HepG2 (cell line): ENCODE measurements around the gene LMOD2. TPM values are rescaled to one million over a fixed set of nuclear protein-coding genes. Genes with fewer than 3 reads are reported as not detected.

Source experiments
- ATAC-seq: fragments of 200-7000 bp; cut with Tn5 transposase; 3 replicates; pipeline ENCODE4 v1.9.1; 2020; ENCODE audit warnings: mild to moderate bottlenecking, moderate library complexity
- BruUV-seq: library from RNA; stranded (reverse); fragments of 400-500 nt; replicated peaks from 2 replicates; lab custom pipeline; 2021; lab: Mats Ljungman, UMichigan
- CTCF ChIA-PET: fragments of 300-600 bp; formaldehyde crosslinking; extraction: SDS; loops from one replicate; lab custom pipeline; 2021; ENCODE audit warnings: low total read pairs, inconsistent platforms, low intra/inter-chr PET ratio; lab: Yijun Ruan, JAX
- POLR2A ChIA-PET: fragments of 350-600 bp; sonication (Branson Sonifier 250); formaldehyde crosslinking; loops from one replicate; lab custom pipeline; 2020; ENCODE audit warnings: antibody characterized with exemption, inconsistent platforms; lab: Yijun Ruan, JAX
- DNase-seq: peaks from one replicate; pipeline ENCODE4 v3.0.0-alpha.2; 2015; ENCODE audit warnings: low spot score
- FAIRE-seq: peaks from 3 replicates; lab custom pipeline; 2011; peaks lifted over from hg19 to GRCh38; lab: Jason Lieb, UNC
- H2AFZ ChIP-seq: one replicate; pipeline ENCODE4 v1.6.1; 2011; ENCODE audit warnings: low read length, inconsistent platforms
- H3K27ac ChIP-seq: fragments of 300-600 bp; 3 replicates; pipeline ENCODE4 v1.8.0; 2011; ENCODE audit warnings: mixed run types, mild to moderate bottlenecking, mixed read lengths, low read length, inconsistent platforms; ENCODE audit not compliant: insufficient read depth; ENCODE audit errors: extremely low read length
- H3K27me3 ChIP-seq, 2 experiments: fragments of 200-600 bp in 1 of 2; 2 replicates in 1 of 2; 3 replicates in 1 of 2; pipeline versions ENCODE4 v1.6.0 to v1.8.0; 2011; ENCODE audit warnings: low read length in 2 of 2, mild to moderate bottlenecking in 2 of 2, moderate library complexity in 2 of 2, inconsistent platforms in 1 of 2; ENCODE audit not compliant: insufficient read depth in 2 of 2, control insufficient read depth in 1 of 2
- H3K36me3 ChIP-seq, 2 experiments: fragments of 200-600 bp in 1 of 2; replicated peaks in 1 of 2; 2 replicates in 1 of 2; 3 replicates in 1 of 2; pipeline versions ENCODE4 v1.5.1 to v1.8.0; 2011; ENCODE audit warnings: low read length in 2 of 2, inconsistent platforms in 1 of 2; ENCODE audit not compliant: insufficient read depth in 2 of 2, control insufficient read depth in 1 of 2
- H3K4me1 ChIP-seq: 2 replicates; pipeline ENCODE4 v1.5.1; 2012; ENCODE audit warnings: low read length, inconsistent platforms; ENCODE audit not compliant: insufficient read depth
- H3K4me2 ChIP-seq: 2 replicates; pipeline ENCODE4 v1.6.0; 2011; ENCODE audit warnings: low read depth, low read length, inconsistent platforms
- H3K4me3 ChIP-seq, 3 experiments: fragments of 200-600 bp in 1 of 3; sonication (generic), shearing (Covaris generic) in 1 of 3; replicated peaks in 1 of 3; 2 replicates each; pipeline ENCODE4 v1.5.1; 2011 to 2016; ENCODE audit warnings: low read length in 3 of 3, inconsistent platforms in 2 of 3, low read depth in 2 of 3, mild to moderate bottlenecking in 2 of 3, control low read depth in 1 of 3, mixed read lengths in 1 of 3; ENCODE audit not compliant: insufficient read depth in 1 of 3
- H3K79me2 ChIP-seq: one replicate; pipeline ENCODE4 v1.6.1; 2011; ENCODE audit warnings: low read length, inconsistent platforms; ENCODE audit not compliant: insufficient read depth
- H3K9ac ChIP-seq: 2 replicates; pipeline ENCODE4 v1.6.0; 2011; ENCODE audit warnings: mild to moderate bottlenecking, low read depth, low read length, inconsistent platforms; ENCODE audit not compliant: insufficient read depth
- H3K9me3 ChIP-seq: 2 replicates; pipeline ENCODE4 v1.5.1; 2012; ENCODE audit warnings: mild to moderate bottlenecking, low read length
- H4K20me1 ChIP-seq: 2 replicates; pipeline ENCODE4 v1.6.0; 2011; ENCODE audit warnings: inconsistent platforms, mild to moderate bottlenecking, low read length, moderate library complexity; ENCODE audit not compliant: insufficient read depth
- ARNT2 ChIP-seq: sonication (generic); formaldehyde crosslinking; IDR thresholded peaks from 2 replicates; pipeline ENCODE4 v1.8.0; 2022; ENCODE audit warnings: mild to moderate bottlenecking, low read depth, missing genetic modification reagents, moderate library complexity
- DBP ChIP-seq: sonication (generic); formaldehyde crosslinking; IDR thresholded peaks from 2 replicates; pipeline ENCODE4 v1.4.0; 2020; ENCODE audit warnings: missing genetic modification reagents; ENCODE audit errors: not compliant biosample characterization
- E2F5 ChIP-seq: sonication (generic); formaldehyde crosslinking; conservative IDR thresholded peaks from 2 replicates; pipeline ENCODE4 v1.4.0; 2020; ENCODE audit warnings: missing genetic modification reagents
- ELF4 ChIP-seq: sonication (generic); formaldehyde crosslinking; IDR thresholded peaks from 2 replicates; pipeline ENCODE4 v1.5.0; 2020; ENCODE audit warnings: missing genetic modification reagents, mild to moderate bottlenecking, moderate library complexity, borderline replicate concordance
- HOMEZ ChIP-seq: IDR thresholded peaks from 2 replicates; pipeline ENCODE4 v1.6.1; 2016; ENCODE audit warnings: low read depth
- MAX ChIP-seq: IDR thresholded peaks from 2 replicates; pipeline ENCODE4 v1.6.1; 2012; ENCODE audit warnings: inconsistent platforms
- RFX3 ChIP-seq: IDR thresholded peaks from 2 replicates; pipeline ENCODE4 v1.6.1; 2016; ENCODE audit warnings: missing biosample characterization, missing genetic modification reagents
- SKI ChIP-seq: fragments of 450-650 bp; IDR thresholded peaks from one replicate; pipeline ENCODE4 v1.6.1; 2018; ENCODE audit warnings: mild to moderate bottlenecking; ENCODE audit not compliant: partially characterized antibody
- SNAPC5 ChIP-seq: sonication (generic); formaldehyde crosslinking; IDR thresholded peaks from 2 replicates; pipeline ENCODE4 v1.8.1; 2023; ENCODE audit warnings: mild to moderate bottlenecking, missing genetic modification reagents, borderline replicate concordance
- TEF ChIP-seq: sonication (generic); formaldehyde crosslinking; IDR thresholded peaks from 2 replicates; pipeline ENCODE4 v1.5.0; 2020; ENCODE audit warnings: missing genetic modification reagents
- TMF1 ChIP-seq: sonication (generic); formaldehyde crosslinking; IDR thresholded peaks from 2 replicates; pipeline ENCODE4 v1.8.1; 2022; ENCODE audit warnings: low read depth, missing genetic modification reagents
- ZNF382 ChIP-seq: sonication (generic); formaldehyde crosslinking; IDR thresholded peaks from 2 replicates; pipeline ENCODE4 v1.5.0; 2020; ENCODE audit warnings: missing genetic modification reagents, mild to moderate bottlenecking, borderline replicate concordance
- ZNF607 ChIP-seq: sonication (generic); formaldehyde crosslinking; IDR thresholded peaks from 2 replicates; pipeline ENCODE4 v1.5.1; 2020; ENCODE audit warnings: missing genetic modification reagents, mild to moderate bottlenecking, borderline replicate concordance
- ZNF775 ChIP-seq: sonication (generic); formaldehyde crosslinking; IDR thresholded peaks from 2 replicates; pipeline ENCODE4 v1.4.0; 2020; ENCODE audit warnings: missing genetic modification reagents, mild to moderate bottlenecking, moderate library complexity, borderline replicate concordance
- WGBS: methylation state at CpG from one replicate; pipeline ENCODE4 v1.1.6; 2017; ENCODE audit warnings: low lambda C conversion rate; 5-methylcytosine and 5-hydroxymethylcytosine counted together
- in situ Hi-C: cut with HindIII; loops from 2 replicates; pipeline ENCODE4 v1.10.0; 2017; ENCODE audit warnings: low pct_unique_long_range_greater_than_20kb; ENCODE audit not compliant: extremely low pct_ligation_motif_present
- intact Hi-C: fragments of 100-400 bp; cut with micrococcal nuclease; formaldehyde crosslinking; loops from one replicate; pipeline ENCODE4 v1.10.0; 2022; ENCODE audit not compliant: unreplicated experiment
- polyA plus RNA-seq, 8 experiments: library from polyadenylated mRNA; depleted of rRNA in 3 of 8; stranded (reverse) in 7 of 8; unstranded in 1 of 8; fragments of >200 nt; fragmentation: Illumina TruSeq in 4 of 8; extraction: Trizol in 4 of 8; gene quantifications; 2 replicates each; pipeline versions ENCODE4 v1.2.1 to v1.2.3, GENCODE V29; 2011 to 2016; ENCODE audit warnings: low read depth in 4 of 8, missing spikeins in 1 of 8, mixed read lengths in 1 of 8; ENCODE audit not compliant: insufficient read depth in 1 of 8
- total RNA-seq, 5 experiments: library from RNA; depleted of rRNA; stranded (reverse); fragments of >200 nt; fragmentation: Illumina TruSeq; extraction: Trizol; gene quantifications; 2 replicates each; pipeline ENCODE4 v1.2.3, GENCODE V29; 2016; ENCODE audit warnings: low read depth in 1 of 5

LMOD2 gene
- total and polyA plus RNA-seq, 2 of the 13 experiments (the other 11 are each of a cell fraction or from before 2014, with no cell fraction given), result not detected

- Histone ChIP-seq H4K20me1 (no peaks in the 10 kb centered on the region), H3K4me3 (no peak overlapping the region), H3K79me2 (no peaks in the 10 kb centered on the region), H3K27me3 (no peaks in the 10 kb centered on the region; a peak in 1 of 5 replicates), H3K36me3 (no peaks in the 10 kb centered on the region), H3K27ac (no peak overlapping the region), H3K4me2 (no peak overlapping the region), H3K4me1 (no peaks in the 10 kb centered on the region), H2AFZ (no peak overlapping the region), H3K9ac (no peak overlapping the region), H3K9me3 (no peaks in the 10 kb centered on the region)
- POLR2A ChIA-PET, result no interaction called here
- no peak for TF ChIP-seq ELF4 (CRISPR knock-in tag)
- TF ChIP-seq SNAPC5 (CRISPR knock-in tag), result no peak
- TF ChIP-seq SKI, result no peak
- no peak for TF ChIP-seq E2F5 (CRISPR knock-in tag)
- 20% methylated on average over 1 of the region's 1 CpG for whole genome bisulfite sequencing
- DNase-seq, result no peak
- no peak for ATAC-seq
- CTCF ChIA-PET, result no interaction called here
- in situ Hi-C loops (no loop called here), intact Hi-C loops (no loop called here)
- BruUV-seq, result no TSS peak
- no peak for FAIRE-seq
Measured at GRCh38 chr7:123666492-123666891, 10.8 kb downstream of the LMOD2 start.

- peak; percentile 27 for ATAC-seq
- no peak overlapping the region for H3K27ac ChIP-seq
- intact Hi-C loops, result no loop called here
- in situ Hi-C loops, result no loop called here
- H3K9ac ChIP-seq, result no peak overlapping the region
- H2AFZ ChIP-seq, result no peak overlapping the region
- no peaks in the 10 kb centered on the region for H3K9me3 ChIP-seq
- ChIA-PET CTCF (no interaction called here), POLR2A (no interaction called here)
- no peak overlapping the region for H3K4me3 ChIP-seq
- no peak overlapping the region for H3K4me2 ChIP-seq
- no peaks in the 10 kb centered on the region for H3K27me3 ChIP-seq
- H3K79me2 ChIP-seq, result no peaks in the 10 kb centered on the region
- no TSS peak for BruUV-seq
- H3K36me3 ChIP-seq, result no peaks in the 10 kb centered on the region
- no peak for DNase-seq
- WGBS, result 53% methylated on average over 7 of the region's 7 CpGs
- H4K20me1 ChIP-seq, result no peaks in the 10 kb centered on the region
- no peaks in the 10 kb centered on the region for H3K4me1 ChIP-seq
- no peak for FAIRE-seq
- TF ChIP-seq ZNF607 (CRISPR knock-in tag) (no peak), TMF1 (CRISPR knock-in tag) (no peak), ZNF382 (CRISPR knock-in tag) (no peak), TEF (CRISPR knock-in tag) (no peak), DBP (CRISPR knock-in tag) (no peak), ARNT2 (CRISPR knock-in tag) (no peak), HOMEZ (CRISPR knock-in tag) (no peak), ZNF775 (CRISPR knock-in tag) (no peak), MAX (no peak), RFX3 (no peak)
Measured at GRCh38 chr7:123669485-123669884, 13.8 kb downstream of the LMOD2 start.
